Stomach (tissue), 9 donors: ENCODE measurements around the gene BSX. TPM values are rescaled to one million over a fixed set of nuclear protein-coding genes. Genes with fewer than 3 reads are reported as not detected.
A peak's percentile ranks its signal among the peaks of the same experiment; 100 is the strongest.

Experiments used
- DNase-seq, 2 donors: peaks; one replicate each; pipeline versions ENCODE4 v3.0.0 to v3.0.0-alpha.2; 2013 to 2019
- H3K27ac ChIP-seq, 5 donors: fragments of 200-600 bp in 4 of 5; sonication (generic) in 4 of 5; one replicate each; pipeline ENCODE4 v1.5.1; 2013 to 2019; ENCODE audit warnings: mild to moderate bottlenecking in 1 of 5, moderate library complexity in 1 of 5
- H3K27me3 ChIP-seq, 3 donors: fragments of 200-600 bp; sonication (generic); one replicate each; pipeline ENCODE4 v1.5.1; 2017 to 2019; ENCODE audit warnings: mixed run types in 1 of 3
- H3K36me3 ChIP-seq, 4 donors: fragments of 200-600 bp; sonication (generic); 1 replicate in 3 of 4; 2 replicates in 1 of 4; pipeline ENCODE4 v1.5.1; 2016 to 2019
- H3K4me1 ChIP-seq, 4 donors: fragments of 200-600 bp; sonication (generic); one replicate each; pipeline ENCODE4 v1.5.1; 2016 to 2019
- H3K4me3 ChIP-seq, 4 donors: fragments of 200-600 bp; sonication (generic) in 3 of 4; one replicate each; pipeline ENCODE4 v1.5.1; 2016 to 2019; ENCODE audit warnings: mild to moderate bottlenecking in 1 of 4
- H3K9me3 ChIP-seq, 4 donors: fragments of 200-600 bp; sonication (generic); one replicate each; pipeline ENCODE4 v1.5.1; 2016 to 2019
- CTCF ChIP-seq, 7 experiments: fragments of 450-650 bp in 4 of 7; fragments of 200-600 bp in 3 of 7; sonication (generic) in 3 of 7; IDR thresholded peaks; one replicate each; pipeline ENCODE4 v1.5.1; 2016 to 2019; ENCODE audit warnings: antibody characterized with exemption in 7 of 7, control low read depth in 2 of 7, mild to moderate bottlenecking in 1 of 7
- EP300 ChIP-seq: sonication (generic); formaldehyde crosslinking; IDR thresholded peaks from one replicate; pipeline ENCODE4 v1.6.1; 2017; ENCODE audit warnings: antibody characterized with exemption
- POLR2A ChIP-seq, 4 donors: fragments of 450-650 bp; IDR thresholded peaks; one replicate each; pipeline ENCODE4 v1.6.1; 2016; ENCODE audit warnings: antibody characterized with exemption in 4 of 4, control low read depth in 2 of 4, mild to moderate bottlenecking in 1 of 4, moderate library complexity in 1 of 4
- POLR2AphosphoS5 ChIP-seq, 3 donors: sonication (generic); formaldehyde crosslinking; IDR thresholded peaks; one replicate each; pipeline ENCODE4 v1.6.1; 2016; ENCODE audit warnings: antibody characterized with exemption in 3 of 3
- WGBS, 5 donors: extraction: QIAGEN DNeasy Blood & Tissue Kit in 3 of 5; methylation state at CpG; one replicate each; pipeline versions ENCODE4 v1.1.5 to v1.1.7; 2013 to 2018; 5-methylcytosine and 5-hydroxymethylcytosine counted together
- intact Hi-C: fragments of 100-400 bp; cut with DNase I; formaldehyde crosslinking; loops from one replicate; pipeline ENCODE4 v1.15.1; 2023; ENCODE audit warnings: low total_unique reads
- polyA plus RNA-seq, 3 donors: library from polyadenylated mRNA; stranded (reverse); fragments of 200-250 nt; gene quantifications; one replicate each; pipeline ENCODE4 v1.2.3, GENCODE V29; 2013
- total RNA-seq, 5 donors: library from RNA; depleted of rRNA; stranded (reverse); fragments of >200 nt; gene quantifications; one replicate each; pipeline versions ENCODE4 v1.1.0 to v1.2.3, GENCODE V29; 2014 to 2016
- donor health status: healthy with polysubstance abuse.
- donor health status: Bipolar disorder and iron deficiency.
- donor health status: healthy.

BSX gene
- total and polyA plus RNA-seq, 8 donors = not detected

GRCh38 chr11:122979103-122979814, 2.4 kb downstream of the BSX start:
- no peak for DNase-seq
- H3K36me3 ChIP-seq = no peaks in the 10 kb centered on the region
- WGBS, 5 donors = 4 to 8% (median 8%) methylated on average over 41 to 44 of the region's 44 CpGs
- peaks cover 40 to 100% (median 98%) of the 10 kb centered on the region in 3 donors for H3K27me3 ChIP-seq
- H3K4me1 ChIP-seq = peaks cover 11 to 47% (median 26%) of the 10 kb centered on the region in 4 donors
- no peak for TF ChIP-seq POLR2A (IDR thresholded peaks at IDR 0.05)
- TF ChIP-seq CTCF (IDR thresholded peaks at IDR 0.05) = no peak
- no peak for TF ChIP-seq EP300
- no peak for TF ChIP-seq POLR2AphosphoS5 (IDR thresholded peaks at IDR 0.05)
- peaks cover 0 to 6% (median 0%) of the 10 kb centered on the region in 4 donors for H3K9me3 ChIP-seq
- H3K4me3 ChIP-seq = no peak overlapping the region
- intact Hi-C loops = no loop called here
- no peak overlapping the region for H3K27ac ChIP-seq

GRCh38 chr11:122978299-122978620, 3.4 kb downstream of the BSX start:
- H3K4me3 ChIP-seq = no peak overlapping the region
- TF ChIP-seq POLR2AphosphoS5 (IDR thresholded peaks at IDR 0.05) (no peak), CTCF (IDR thresholded peaks at IDR 0.05) (no peak), POLR2A (IDR thresholded peaks at IDR 0.05) (no peak), EP300 (no peak)
- peaks cover 40 to 99% (median 88%) of the 10 kb centered on the region in 3 donors for H3K27me3 ChIP-seq
- no peak overlapping the region for H3K27ac ChIP-seq
- WGBS, 5 donors = 10 to 16% (median 14%) methylated on average over 7 of the region's 7 CpGs
- DNase-seq = no peak
- intact Hi-C loops = no loop called here
- H3K4me1 ChIP-seq = peaks cover 4 to 37% (median 17%) of the 10 kb centered on the region in 4 donors
- no peaks in the 10 kb centered on the region for H3K36me3 ChIP-seq
- H3K9me3 ChIP-seq = peaks cover 0 to 6% (median 0%) of the 10 kb centered on the region in 4 donors

- DNase-seq = peak in 1 of 2 donors; percentile 33
Measured at GRCh38 chr11:122977470-122978298, 4.0 kb downstream of the BSX start.

More at GRCh38 chr11:122977470-122978298, 4.0 kb downstream of the BSX start:
- Histone ChIP-seq H3K27me3 (peaks cover 40 to 93% (median 82%) of the 10 kb centered on the region in 3 donors), H3K4me1 (peaks cover 4 to 37% (median 17%) of the 10 kb centered on the region in 4 donors), H3K4me3 (peak overlapping the region in 2 of 4 donors; percentile 15 to 31), H3K36me3 (no peaks in the 10 kb centered on the region), H3K27ac (no peak overlapping the region), H3K9me3 (peaks cover 0 to 6% (median 0%) of the 10 kb centered on the region in 4 donors)
- TF ChIP-seq POLR2A (IDR thresholded peaks at IDR 0.05) (no peak), EP300 (no peak), POLR2AphosphoS5 (IDR thresholded peaks at IDR 0.05) (no peak), CTCF (IDR thresholded peaks at IDR 0.05) (no peak)
- intact Hi-C loops = no loop called here
- 6 to 9% (median 6%) methylated on average over 29 to 50 of the region's 50 CpGs for WGBS, 5 donors
